Thymus (tissue), 11 donors: ENCODE results near the gene RAPGEF2. TPM values are rescaled to one million over a fixed set of nuclear protein-coding genes. Genes with fewer than 3 reads are reported as not detected.

ENCODE experiments used
- DNase-seq, 9 donors: peaks; one replicate each; pipeline ENCODE4 v3.0.0-alpha.2; 2013; ENCODE audit warnings: low spot score in 9 of 9, low read depth in 6 of 9, missing footprints in 1 of 9
- H3K27ac ChIP-seq, 2 donors: one replicate each; pipeline ENCODE4 v1.5.1; 2013; ENCODE audit warnings: control low read depth in 1 of 2, low read depth in 1 of 2, low read length in 1 of 2, mild to moderate bottlenecking in 1 of 2, moderate library complexity in 1 of 2
- H3K27me3 ChIP-seq, 2 donors: one replicate each; pipeline ENCODE4 v1.5.1; 2013; ENCODE audit warnings: low read length in 1 of 2; ENCODE audit not compliant: control insufficient read depth in 2 of 2, insufficient read depth in 1 of 2
- H3K36me3 ChIP-seq, 2 donors: one replicate each; pipeline ENCODE4 v1.5.1; 2013; ENCODE audit warnings: low read length in 1 of 2, mild to moderate bottlenecking in 1 of 2, moderate library complexity in 1 of 2; ENCODE audit not compliant: control insufficient read depth in 2 of 2, insufficient read depth in 2 of 2
- H3K4me1 ChIP-seq, 2 donors: one replicate each; pipeline ENCODE4 v1.5.1; 2013; ENCODE audit warnings: low read length in 2 of 2; ENCODE audit not compliant: control insufficient read depth in 2 of 2, insufficient read depth in 2 of 2
- H3K4me3 ChIP-seq, 2 donors: one replicate each; pipeline ENCODE4 v1.5.1; 2013; ENCODE audit warnings: low read length in 2 of 2, control low read depth in 1 of 2, mild to moderate bottlenecking in 1 of 2
- H3K9me3 ChIP-seq, 2 donors: one replicate each; pipeline ENCODE4 v1.5.1; 2013; ENCODE audit warnings: low read length in 1 of 2, mild to moderate bottlenecking in 1 of 2; ENCODE audit not compliant: control insufficient read depth in 2 of 2, insufficient read depth in 1 of 2
- WGBS: extraction: QIAGEN DNeasy Blood & Tissue Kit; methylation state at CpG from one replicate; pipeline ENCODE4 v1.1.7; 2013; 5-methylcytosine and 5-hydroxymethylcytosine counted together
- polyA plus RNA-seq: library from polyadenylated mRNA; stranded (reverse); fragments of 200-250 nt; gene quantifications from one replicate; pipeline ENCODE4 v1.2.3, GENCODE V29; 2013
- total RNA-seq: library from RNA; stranded (reverse); fragments of 120-200 nt; gene quantifications from one replicate; pipeline ENCODE4 v1.2.4, GENCODE V29; 2013
- donor health status: healthy.

RAPGEF2 gene
- total and polyA plus RNA-seq, 2 donors = 7.9 to 23.6 TPM

DNA sequence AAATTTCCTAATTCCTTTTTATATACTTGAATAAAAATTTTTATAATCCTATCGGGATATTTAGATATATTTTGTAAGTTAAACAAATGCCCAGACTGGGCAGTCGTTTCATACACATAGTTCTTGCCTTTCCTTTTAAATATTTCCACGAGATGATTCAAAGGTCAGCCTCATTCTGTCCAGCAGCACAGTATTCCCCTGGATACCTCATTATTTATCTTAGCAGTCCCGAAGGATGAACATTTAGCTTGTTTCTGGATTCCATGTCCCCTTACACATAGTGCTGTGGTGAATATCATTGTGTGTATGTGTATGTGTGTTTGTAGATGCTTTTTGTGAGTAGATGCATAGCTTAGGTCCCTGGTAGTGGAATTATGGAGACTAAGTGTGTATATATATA is 38.3 kb downstream of the RAPGEF2 start:
- Histone ChIP-seq H3K9me3 (no peaks in the 10 kb centered on the region), H3K36me3 (no peaks in the 10 kb centered on the region), H3K4me3 (no peak overlapping the region), H3K4me1 (no peaks in the 10 kb centered on the region), H3K27me3 (no peaks in the 10 kb centered on the region), H3K27ac (no peak overlapping the region)
- no peak for DNase-seq
- WGBS = 96% methylated on average over 4 of the region's 4 CpGs

DNA sequence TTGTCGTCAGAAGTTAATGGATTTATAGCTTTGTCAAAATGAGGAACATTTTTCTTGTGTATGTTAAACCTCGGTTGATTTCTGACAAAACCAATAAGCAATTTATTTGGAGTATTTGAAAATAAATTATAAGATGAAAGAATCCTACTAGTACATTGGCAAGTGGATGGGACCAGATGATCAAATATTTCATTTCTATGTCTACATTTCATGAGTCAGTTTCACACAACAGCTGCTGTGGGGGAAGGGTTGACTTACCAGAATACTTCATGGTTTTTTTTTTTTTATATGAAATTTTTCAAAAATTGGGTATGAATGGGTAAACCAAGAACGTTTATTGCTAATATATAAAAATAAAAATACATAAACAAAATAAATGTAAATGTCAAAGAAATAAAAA is 39.4 kb downstream of the RAPGEF2 start:
- no peaks in the 10 kb centered on the region for H3K9me3 ChIP-seq
- H3K27ac ChIP-seq = no peak overlapping the region
- no peaks in the 10 kb centered on the region for H3K4me1 ChIP-seq
- no peak for DNase-seq
- 69% methylated on average over 3 of the region's 3 CpGs for WGBS
- H3K36me3 ChIP-seq = no peaks in the 10 kb centered on the region
- H3K27me3 ChIP-seq = no peaks in the 10 kb centered on the region
- no peak overlapping the region for H3K4me3 ChIP-seq

DNA sequence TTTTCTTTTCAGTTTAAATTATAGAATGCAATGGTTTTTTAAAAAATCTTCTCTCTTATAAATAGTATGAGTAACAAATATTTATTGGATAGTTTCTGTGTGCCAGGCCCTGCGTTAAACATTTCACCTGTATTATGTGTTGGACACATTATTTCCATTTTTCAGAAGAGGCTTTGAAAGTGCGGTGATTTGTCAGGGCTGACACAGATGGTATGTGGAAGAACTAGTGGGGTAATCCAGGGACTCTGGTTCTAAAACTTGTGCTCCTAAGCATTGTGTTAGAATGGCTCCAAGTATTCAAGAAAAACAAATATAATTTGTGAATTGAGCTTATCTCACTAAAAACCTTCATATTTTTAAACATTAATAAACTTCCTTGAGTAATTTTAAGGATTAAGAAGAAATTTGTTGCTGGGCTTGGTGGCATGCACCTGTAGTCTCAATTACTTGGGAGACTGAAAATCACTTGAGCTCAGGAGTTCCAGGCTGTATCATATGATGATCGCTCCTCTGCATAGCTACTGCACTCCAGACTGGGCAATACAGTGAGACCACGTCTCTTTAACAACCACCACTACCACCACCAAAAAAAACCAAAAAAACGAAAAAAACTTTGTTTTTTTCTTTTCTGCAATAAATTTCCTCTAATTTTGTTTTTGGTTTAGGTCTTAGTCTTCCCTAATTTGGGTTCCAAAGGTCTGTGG is 40.0 kb downstream of the RAPGEF2 start:
- Histone ChIP-seq H3K9me3 (no peaks in the 10 kb centered on the region), H3K4me1 (no peaks in the 10 kb centered on the region), H3K4me3 (no peak overlapping the region), H3K27ac (no peak overlapping the region), H3K36me3 (no peaks in the 10 kb centered on the region), H3K27me3 (no peaks in the 10 kb centered on the region)
- WGBS = 94% methylated on average over 5 of the region's 5 CpGs
- DNase-seq = no peak

DNA sequence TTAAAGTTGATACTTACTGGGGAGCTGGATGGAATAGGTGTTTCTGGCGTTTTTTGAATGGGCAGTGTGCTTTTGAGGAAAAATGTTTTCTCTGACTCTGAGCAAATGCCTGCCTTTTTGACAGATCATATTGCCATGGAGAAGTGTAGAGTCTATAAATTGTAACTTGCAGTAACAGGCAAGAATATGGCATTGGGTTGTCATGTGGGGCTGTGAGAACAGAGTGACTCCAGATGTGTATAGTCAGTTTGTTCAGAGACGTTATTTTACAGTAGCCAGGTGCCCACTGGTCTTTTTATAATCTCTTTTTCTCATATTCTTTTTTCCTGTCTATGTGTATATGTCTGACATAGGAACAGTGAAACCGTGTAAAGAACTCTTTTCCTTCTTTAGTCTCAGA is 40.8 kb downstream of the RAPGEF2 start:
- no peaks in the 10 kb centered on the region for H3K4me1 ChIP-seq
- DNase-seq = no peak
- H3K27me3 ChIP-seq = no peaks in the 10 kb centered on the region
- no peak overlapping the region for H3K27ac ChIP-seq
- no peaks in the 10 kb centered on the region for H3K9me3 ChIP-seq
- whole genome bisulfite sequencing = 80% methylated on average over 3 of the region's 3 CpGs
- no peak overlapping the region for H3K4me3 ChIP-seq
- no peaks in the 10 kb centered on the region for H3K36me3 ChIP-seq

DNA sequence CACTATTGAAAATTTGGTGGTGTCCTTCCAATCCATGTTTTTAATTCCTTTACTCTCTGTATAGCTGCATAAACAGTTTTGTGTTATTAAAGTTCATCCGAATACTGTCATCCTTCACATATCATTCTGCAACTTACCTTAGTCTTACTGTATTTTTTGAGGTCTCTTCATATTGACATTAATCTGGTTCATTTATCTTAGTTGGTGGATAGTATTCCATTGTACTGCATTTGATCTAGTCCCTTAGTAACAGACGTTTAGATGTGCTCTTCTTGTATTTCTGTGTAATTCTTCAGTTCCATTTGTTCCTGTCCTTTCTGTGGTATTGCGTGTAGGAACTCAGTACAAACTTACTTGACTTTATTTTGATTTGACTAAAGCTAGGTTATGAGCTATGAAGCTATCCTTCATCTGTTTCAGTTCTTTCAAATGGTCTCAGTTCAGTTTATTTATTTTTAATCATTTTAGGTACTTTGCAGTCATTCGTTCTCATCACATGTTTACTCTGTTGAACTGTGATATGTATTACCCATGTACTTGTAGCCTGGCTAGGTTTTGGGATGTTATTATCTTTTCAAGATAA is 41.3 kb downstream of the RAPGEF2 start:
- Histone ChIP-seq H3K36me3 (no peaks in the 10 kb centered on the region), H3K27ac (no peak overlapping the region), H3K9me3 (no peaks in the 10 kb centered on the region), H3K27me3 (no peaks in the 10 kb centered on the region), H3K4me3 (no peak overlapping the region), H3K4me1 (no peaks in the 10 kb centered on the region)
- no peak for DNase-seq
- 91% methylated on average over 4 of the region's 4 CpGs for whole genome bisulfite sequencing

DNA sequence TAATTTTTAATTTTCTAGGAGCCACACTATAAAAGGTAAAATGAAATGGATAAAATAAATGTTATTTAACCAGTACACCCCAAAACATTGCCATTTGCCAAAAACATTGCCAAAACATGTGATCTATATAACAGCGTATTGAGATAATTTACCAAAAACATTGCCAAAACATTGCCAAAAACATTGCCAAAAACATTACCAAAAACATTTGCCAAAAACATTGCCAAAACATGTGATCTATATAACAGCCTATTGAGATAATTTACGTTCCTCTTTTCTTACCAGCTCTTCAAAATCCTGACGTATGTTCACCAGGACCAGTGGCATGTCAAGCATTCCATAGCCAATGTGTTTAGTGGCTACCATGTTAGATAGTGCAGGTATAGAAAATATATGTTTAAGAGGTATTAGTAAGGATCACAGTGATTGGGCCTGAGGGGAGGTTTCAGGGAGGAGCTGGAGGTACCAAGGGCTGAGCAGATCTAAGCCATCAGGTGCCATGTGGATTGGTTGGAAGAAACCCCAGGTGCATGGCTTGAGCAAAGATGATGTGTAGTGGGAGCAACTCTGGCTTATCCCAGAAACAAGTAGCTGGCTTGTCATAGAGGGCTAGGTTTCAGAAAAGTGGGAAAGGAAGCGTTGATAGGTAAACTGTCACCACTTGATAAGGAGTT is 42.6 kb downstream of the RAPGEF2 start:
- WGBS = 97% methylated on average over 4 of the region's 4 CpGs
- no peak for DNase-seq
- no peaks in the 10 kb centered on the region for H3K9me3 ChIP-seq
- H3K27me3 ChIP-seq = no peaks in the 10 kb centered on the region
- H3K36me3 ChIP-seq = no peaks in the 10 kb centered on the region
- no peaks in the 10 kb centered on the region for H3K4me1 ChIP-seq
- no peak overlapping the region for H3K4me3 ChIP-seq
- H3K27ac ChIP-seq = peak overlapping the region in 1 of 2 donors; percentile 40

DNA sequence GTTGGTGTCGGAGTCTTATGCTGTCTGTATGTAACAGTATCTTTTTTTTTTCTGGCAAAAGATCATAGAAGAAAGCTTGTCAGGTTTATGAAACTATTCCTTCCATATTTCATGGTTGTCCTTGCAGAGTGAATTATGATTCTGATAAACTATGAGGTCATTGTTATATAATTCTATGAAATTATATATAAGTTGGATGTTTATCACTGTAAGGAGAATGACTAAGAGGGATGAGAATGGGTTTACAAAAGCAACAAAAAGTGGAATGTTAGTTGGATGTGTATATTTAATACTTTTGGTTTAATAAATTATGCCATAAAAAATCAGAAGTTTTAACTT is 43.1 kb downstream of the RAPGEF2 start:
- Histone ChIP-seq H3K4me1 (no peaks in the 10 kb centered on the region), H3K9me3 (no peaks in the 10 kb centered on the region), H3K27me3 (no peaks in the 10 kb centered on the region), H3K27ac (no peak overlapping the region), H3K4me3 (no peak overlapping the region), H3K36me3 (no peaks in the 10 kb centered on the region)
- 94% methylated on average over 1 of the region's 1 CpG for WGBS
- DNase-seq = no peak

DNA sequence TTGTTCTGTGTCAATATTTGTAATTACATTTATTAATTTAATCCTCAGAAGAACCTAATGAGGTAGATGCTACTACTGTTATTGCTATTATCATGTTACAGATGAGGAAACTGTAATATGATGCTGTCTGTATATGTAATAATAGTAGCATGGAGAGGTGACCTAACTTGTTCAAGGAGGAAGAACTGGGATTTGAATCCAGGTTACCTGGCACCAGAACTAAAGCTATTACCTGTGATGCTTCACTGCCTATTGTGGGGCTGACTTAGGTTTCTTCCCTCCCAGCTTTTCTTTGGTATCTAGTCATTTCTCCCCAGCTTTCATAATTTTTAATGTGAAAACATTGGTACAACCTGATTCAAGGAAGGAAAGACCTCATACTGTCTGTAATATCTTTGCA is 43.6 kb downstream of the RAPGEF2 start:
- Histone ChIP-seq H3K9me3 (no peaks in the 10 kb centered on the region), H3K27ac (no peak overlapping the region), H3K36me3 (no peaks in the 10 kb centered on the region), H3K27me3 (no peaks in the 10 kb centered on the region), H3K4me1 (no peaks in the 10 kb centered on the region), H3K4me3 (no peak overlapping the region)
- no peak for DNase-seq

DNA sequence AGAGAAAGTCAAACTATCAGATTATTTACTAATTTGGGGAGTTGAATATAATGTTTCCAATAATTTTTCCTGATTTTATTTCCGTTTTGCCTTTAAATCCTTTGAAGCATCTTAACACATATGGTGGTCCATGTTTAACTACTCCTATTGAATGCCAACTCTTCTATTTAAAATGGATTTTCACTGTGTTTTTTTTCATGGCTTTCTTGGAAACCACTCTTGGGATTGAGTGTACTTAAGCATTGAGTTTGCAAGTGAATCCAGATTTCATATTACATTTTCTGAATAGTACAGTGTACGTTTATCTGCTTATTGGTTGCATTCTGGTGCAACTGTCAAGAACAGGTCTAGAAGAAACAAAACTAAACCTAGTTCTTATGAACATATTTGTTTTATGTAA is 45.6 kb downstream of the RAPGEF2 start:
- Histone ChIP-seq H3K9me3 (no peaks in the 10 kb centered on the region), H3K27me3 (no peaks in the 10 kb centered on the region), H3K27ac (no peak overlapping the region), H3K4me1 (no peaks in the 10 kb centered on the region), H3K4me3 (no peak overlapping the region), H3K36me3 (no peaks in the 10 kb centered on the region)
- no peak for DNase-seq
- WGBS = 96% methylated on average over 2 of the region's 2 CpGs
